Thoracic aorta (tissue), 2 donors: ENCODE data around the gene OR2A1. TPM values are rescaled to one million over a fixed set of nuclear protein-coding genes. Genes with fewer than 3 reads are reported as not detected.
"Not testable (repeated sequence)": the region's sequence is repeated elsewhere in the genome, so short reads cannot be mapped to it uniquely, and the experiment has no call there.

ENCODE experiments used
- ATAC-seq: fragments of 150-250 bp; one replicate; pipeline ENCODE4 v1.8.0; 2017; ENCODE audit warnings: low read depth; ENCODE audit not compliant: insufficient number of reproducible peaks, low FRiP score
- DNase-seq: peaks from one replicate; pipeline ENCODE4 v3.0.0-alpha.2; 2020; ENCODE audit warnings: low spot score
- H3K27ac ChIP-seq, 2 donors: fragments of 200-600 bp; sonication (generic); 1 replicate in 1 of 2; 2 replicates in 1 of 2; pipeline ENCODE4 v1.5.1; 2016; ENCODE audit warnings: mild to moderate bottlenecking in 2 of 2, moderate library complexity in 2 of 2
- H3K27me3 ChIP-seq: fragments of 200-600 bp; sonication (generic); replicated peaks from 2 replicates; pipeline ENCODE4 v1.6.0; 2016; ENCODE audit warnings: mild to moderate bottlenecking; ENCODE audit not compliant: insufficient read depth
- H3K36me3 ChIP-seq: fragments of 200-600 bp; sonication (generic); one replicate; pipeline ENCODE4 v1.5.1; 2016
- H3K4me1 ChIP-seq, 2 donors: fragments of 200-600 bp; sonication (generic); 1 replicate in 1 of 2; 2 replicates in 1 of 2; pipeline versions ENCODE4 v1.5.1 to v1.6.0; 2016; ENCODE audit warnings: low read depth in 2 of 2, mild to moderate bottlenecking in 1 of 2; ENCODE audit not compliant: control insufficient read depth in 1 of 2
- H3K4me3 ChIP-seq: fragments of 200-600 bp; sonication (generic); 2 replicates; pipeline ENCODE4 v1.5.1; 2016; ENCODE audit warnings: mild to moderate bottlenecking
- H3K9me3 ChIP-seq: fragments of 200-600 bp; sonication (generic); 2 replicates; pipeline ENCODE4 v1.5.1; 2016
- total RNA-seq, 2 donors: library from RNA; depleted of rRNA; stranded (reverse); fragments of >200 nt; gene quantifications; one replicate each; pipeline versions ENCODE4 v1.1.0 to v1.2.3, GENCODE V29; 2016

The OR2A1 gene
- total RNA-seq, 2 donors from 2014 or later: 0.14 TPM; not detected in 1

GRCh38 chr7:144331996-144332288 is 19.7 kb downstream of the OR2A1 start:
- DNase-seq, H3K36me3 ChIP-seq, H3K4me1 ChIP-seq, H3K9me3 ChIP-seq, H3K27me3 ChIP-seq, H3K4me3 ChIP-seq, H3K27ac ChIP-seq, ATAC-seq: not testable (repeated sequence)

GRCh38 chr7:144348625-144349024 is 36.4 kb downstream of the OR2A1 start:
- not testable (repeated sequence) for H3K4me3 ChIP-seq, ATAC-seq, H3K27ac ChIP-seq, H3K36me3 ChIP-seq, H3K27me3 ChIP-seq, H3K9me3 ChIP-seq, DNase-seq, H3K4me1 ChIP-seq

GRCh38 chr7:144351667-144352066 is 39.4 kb downstream of the OR2A1 start:
- H3K9me3 ChIP-seq, H3K36me3 ChIP-seq, H3K4me3 ChIP-seq, H3K4me1 ChIP-seq, DNase-seq, H3K27ac ChIP-seq, H3K27me3 ChIP-seq, ATAC-seq: not testable (repeated sequence)

- H3K36me3 ChIP-seq, H3K9me3 ChIP-seq, H3K27ac ChIP-seq, ATAC-seq, H3K4me1 ChIP-seq, H3K27me3 ChIP-seq, H3K4me3 ChIP-seq, DNase-seq: not testable (repeated sequence)
Measured at GRCh38 chr7:144355176-144355822, 43.1 kb downstream of the OR2A1 start, which contains the start of gene ARHGEF5. TSS of gene ARHGEF5 (plus strand) at chr7:144355402. CDS start at chr7:144362670, 7,268 bp downstream.

GRCh38 chr7:144356185-144356584 is 44.0 kb downstream of the OR2A1 start:
- H3K4me3 ChIP-seq, H3K4me1 ChIP-seq, H3K27ac ChIP-seq, ATAC-seq, H3K9me3 ChIP-seq, DNase-seq, H3K27me3 ChIP-seq, H3K36me3 ChIP-seq: not testable (repeated sequence)

GRCh38 chr7:144356860-144357259 is 44.6 kb downstream of the OR2A1 start:
- H3K27me3 ChIP-seq, H3K9me3 ChIP-seq, H3K4me1 ChIP-seq, H3K27ac ChIP-seq, DNase-seq, H3K4me3 ChIP-seq, H3K36me3 ChIP-seq, ATAC-seq: not testable (repeated sequence)

- H3K27me3 ChIP-seq, H3K36me3 ChIP-seq, ATAC-seq, H3K4me1 ChIP-seq, H3K4me3 ChIP-seq, H3K9me3 ChIP-seq, DNase-seq, H3K27ac ChIP-seq: not testable (repeated sequence)
Measured at GRCh38 chr7:144362061-144362460, 49.8 kb downstream of the OR2A1 start.

GRCh38 chr7:144365523-144365922 is 53.3 kb downstream of the OR2A1 start:
- ATAC-seq, H3K36me3 ChIP-seq, H3K4me1 ChIP-seq, DNase-seq, H3K27me3 ChIP-seq, H3K4me3 ChIP-seq, H3K9me3 ChIP-seq, H3K27ac ChIP-seq: not testable (repeated sequence)

- not testable (repeated sequence) for H3K27me3 ChIP-seq, H3K4me3 ChIP-seq, H3K9me3 ChIP-seq, H3K4me1 ChIP-seq, ATAC-seq, H3K27ac ChIP-seq, H3K36me3 ChIP-seq, DNase-seq
Measured at GRCh38 chr7:144367250-144367649, 55.0 kb downstream of the OR2A1 start.

GRCh38 chr7:144369221-144369620 is 57.0 kb downstream of the OR2A1 start:
- ATAC-seq, H3K27ac ChIP-seq, H3K4me3 ChIP-seq, H3K36me3 ChIP-seq, H3K4me1 ChIP-seq, H3K27me3 ChIP-seq, H3K9me3 ChIP-seq, DNase-seq: not testable (repeated sequence)

Other genes starting within 250 kb of the OR2A1 start
- not detected for gene OR2A25, start 242.6 kb upstream of the OR2A1 start, total RNA-seq
- not detected for gene OR2A12, start 226.1 kb upstream of the OR2A1 start, total RNA-seq
- gene OR2A2, start 202.8 kb upstream of the OR2A1 start, total RNA-seq: not detected
- not detected for gene OR2A14, start 189.2 kb upstream of the OR2A1 start, total RNA-seq
- 1 to 10 TPM; 1.6 to 5.8 TPM for gene CTAGE4, start 129.0 kb upstream of the OR2A1 start, total RNA-seq
- gene ARHGEF35, start 116.6 kb upstream of the OR2A1 start, total RNA-seq: 1 to 10 TPM; 1.1 to 3.2 TPM
- gene OR2A42, start 72.8 kb upstream of the OR2A1 start, total RNA-seq: under 1 TPM in 1 of 2 donors, not detected in 1; 0.49 TPM
- 1 to 10 TPM in 1 of 2 donors, under 1 TPM in 1; 0.95 to 2.0 TPM for gene OR2A7, start 47.6 kb upstream of the OR2A1 start, total RNA-seq
- gene CTAGE8, start 43.1 kb upstream of the OR2A1 start, total RNA-seq: 1 to 10 TPM in 1 of 2 donors, not detected in 1; 2.1 TPM
- 10 to 100 TPM in 1 of 2 donors, 1 to 10 TPM in 1; 6.8 to 10.4 TPM for gene ARHGEF5, start 43.0 kb downstream of the OR2A1 start, total RNA-seq
- gene NOBOX, start 91.3 kb downstream of the OR2A1 start, total RNA-seq: not detected